OCI-LY1 (cell line): ENCODE measurements around the gene DUT.

Experiments
- EZH2 ChIP-seq: fragments of 200-600 bp; sonication (generic), shearing (Covaris generic); IDR thresholded peaks from 2 replicates; pipeline ENCODE4 v1.8.0; 2017; ENCODE audit warnings: borderline replicate concordance, mixed run types, mild to moderate bottlenecking, antibody characterized with exemption, low read length, moderate library complexity, mixed read lengths
- TF ChIP-seq, protein P1 (sequence below): fragments of 200-600 bp; sonication (generic), shearing (Covaris generic); IDR thresholded peaks from 2 replicates; pipeline ENCODE4 v1.5.1; 2017; ENCODE audit warnings: mild to moderate bottlenecking, antibody characterized with exemption, low read length, moderate library complexity, mixed read lengths

DNA sequence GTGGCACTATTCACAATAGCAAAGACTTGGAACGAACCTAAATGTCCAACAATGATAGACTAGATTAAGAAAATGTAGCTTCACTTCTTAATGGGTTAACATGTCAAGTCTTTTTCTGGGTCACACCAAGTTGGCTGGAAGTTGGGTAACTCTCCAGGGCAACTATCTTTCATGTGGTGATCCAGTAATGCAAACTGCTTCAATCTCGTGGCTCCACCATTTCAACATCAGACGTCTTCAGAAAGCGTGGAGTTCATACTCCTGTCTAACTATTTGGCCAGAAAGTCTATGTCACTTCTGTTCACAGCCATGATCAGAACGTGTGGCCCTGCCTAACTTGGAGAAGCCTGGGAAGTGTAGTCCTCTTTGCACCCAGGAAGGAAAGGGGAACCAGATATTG is 32.2 kb downstream of the DUT start:
- TF ChIP-seq, protein P1, sequence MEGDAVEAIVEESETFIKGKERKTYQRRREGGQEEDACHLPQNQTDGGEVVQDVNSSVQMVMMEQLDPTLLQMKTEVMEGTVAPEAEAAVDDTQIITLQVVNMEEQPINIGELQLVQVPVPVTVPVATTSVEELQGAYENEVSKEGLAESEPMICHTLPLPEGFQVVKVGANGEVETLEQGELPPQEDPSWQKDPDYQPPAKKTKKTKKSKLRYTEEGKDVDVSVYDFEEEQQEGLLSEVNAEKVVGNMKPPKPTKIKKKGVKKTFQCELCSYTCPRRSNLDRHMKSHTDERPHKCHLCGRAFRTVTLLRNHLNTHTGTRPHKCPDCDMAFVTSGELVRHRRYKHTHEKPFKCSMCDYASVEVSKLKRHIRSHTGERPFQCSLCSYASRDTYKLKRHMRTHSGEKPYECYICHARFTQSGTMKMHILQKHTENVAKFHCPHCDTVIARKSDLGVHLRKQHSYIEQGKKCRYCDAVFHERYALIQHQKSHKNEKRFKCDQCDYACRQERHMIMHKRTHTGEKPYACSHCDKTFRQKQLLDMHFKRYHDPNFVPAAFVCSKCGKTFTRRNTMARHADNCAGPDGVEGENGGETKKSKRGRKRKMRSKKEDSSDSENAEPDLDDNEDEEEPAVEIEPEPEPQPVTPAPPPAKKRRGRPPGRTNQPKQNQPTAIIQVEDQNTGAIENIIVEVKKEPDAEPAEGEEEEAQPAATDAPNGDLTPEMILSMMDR, result no peak
- TF ChIP-seq EZH2, result no peak
